Upper lobe of right lung (tissue), 1 donor: ENCODE results near the gene ATP2A1. TPM values are rescaled to one million over a fixed set of nuclear protein-coding genes. Genes with fewer than 3 reads are reported as not detected.

Source experiments
- ATAC-seq: fragments of 200-7000 bp; cut with Tn5 transposase; one replicate; pipeline ENCODE4 v1.9.1; 2020; ENCODE audit warnings: mild to moderate bottlenecking, moderate library complexity
- DNase-seq: peaks from one replicate; pipeline ENCODE4 v3.0.0-alpha.2; 2020
- H3K27ac ChIP-seq: fragments of 200-600 bp; one replicate; pipeline ENCODE4 v1.8.0; 2022
- H3K27me3 ChIP-seq: fragments of 200-600 bp; one replicate; pipeline ENCODE4 v1.8.0; 2022; ENCODE audit warnings: mild to moderate bottlenecking
- H3K36me3 ChIP-seq: fragments of 200-600 bp; one replicate; pipeline ENCODE4 v1.8.0; 2022
- H3K4me1 ChIP-seq: fragments of 200-600 bp; one replicate; pipeline ENCODE4 v1.8.0; 2022
- H3K4me3 ChIP-seq: fragments of 200-600 bp; one replicate; pipeline ENCODE4 v1.8.0; 2022; ENCODE audit warnings: mild to moderate bottlenecking
- H3K9me3 ChIP-seq: fragments of 200-600 bp; one replicate; pipeline ENCODE4 v1.8.0; 2022
- intact Hi-C: fragments of 100-400 bp; cut with DNase I; formaldehyde crosslinking; loops from one replicate; pipeline ENCODE4 v1.11.0; 2022
- total RNA-seq: library from RNA; stranded (reverse); fragmentation: NEBNext Ultra II Directional; extraction: Animal tissue kit (Norgen Biotek cat#: 25700); gene quantifications from one replicate; pipeline ENCODE4 v1.2.1, GENCODE V29; 2021
- TF ChIP-seq, protein P1 (sequence below): fragments of 200-600 bp; IDR thresholded peaks from one replicate; pipeline ENCODE4 v1.8.0; 2022; ENCODE audit warnings: antibody characterized with exemption
- donor health status: DM: no; HTN: yes; CAD: no; lungs with severe emphysema.

The ATP2A1 gene
- total RNA-seq, 1 donor from 2014 or later, result 0.46 TPM

DNA sequence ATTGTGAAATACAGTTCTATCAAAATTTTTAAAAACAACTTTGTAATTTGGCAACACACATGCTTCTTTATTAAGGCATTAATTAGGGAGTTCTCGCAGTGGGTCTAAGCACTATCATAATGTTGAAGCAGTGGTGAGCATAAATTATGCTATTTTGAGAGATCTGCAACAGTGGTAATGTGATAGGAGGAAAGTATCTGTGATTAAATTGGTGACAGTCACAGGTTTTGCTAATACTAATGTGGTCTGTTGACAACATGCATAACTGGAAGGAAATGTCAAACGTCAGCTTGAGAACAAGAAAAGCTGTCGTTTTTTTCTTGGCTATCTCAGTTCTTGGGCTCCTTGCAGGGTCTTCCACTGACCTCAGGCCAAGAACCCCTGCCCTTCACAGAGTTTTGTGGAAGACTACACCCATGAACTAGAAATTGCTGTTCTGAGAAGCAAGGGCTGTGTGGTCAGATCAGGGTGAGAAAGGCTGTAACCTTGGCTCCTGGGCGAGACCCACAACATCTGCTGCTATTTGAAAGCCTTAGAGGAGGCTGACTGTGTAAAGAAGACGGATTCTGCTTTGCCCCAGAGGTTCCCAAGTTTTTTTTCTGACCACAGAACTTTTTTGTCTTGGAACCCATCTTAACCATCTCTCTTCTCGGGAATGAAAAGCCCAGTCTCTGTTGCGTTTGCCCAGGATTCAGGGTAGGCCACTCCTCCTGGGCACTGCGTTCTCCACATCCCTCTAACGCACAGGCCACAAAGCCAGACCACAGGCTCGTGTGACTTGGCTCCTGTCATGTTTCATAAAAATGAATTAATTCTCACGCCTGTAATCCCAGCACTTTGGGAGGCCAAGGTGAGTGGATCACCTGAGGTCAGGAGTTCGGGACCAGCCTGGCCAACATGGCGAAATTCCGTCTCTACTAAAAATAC lies 13.9 kb downstream of the ATP2A1 start:
- DNase-seq (no peak), ATAC-seq (no peak)
- Histone ChIP-seq H3K27ac (no peak overlapping the region), H3K4me1 (no peaks in the 10 kb centered on the region), H3K4me3 (no peak overlapping the region), H3K27me3 (no peaks in the 10 kb centered on the region), H3K9me3 (no peaks in the 10 kb centered on the region), H3K36me3 (no peaks in the 10 kb centered on the region)
- intact Hi-C loops, result no loop called here
- TF ChIP-seq, protein P1, sequence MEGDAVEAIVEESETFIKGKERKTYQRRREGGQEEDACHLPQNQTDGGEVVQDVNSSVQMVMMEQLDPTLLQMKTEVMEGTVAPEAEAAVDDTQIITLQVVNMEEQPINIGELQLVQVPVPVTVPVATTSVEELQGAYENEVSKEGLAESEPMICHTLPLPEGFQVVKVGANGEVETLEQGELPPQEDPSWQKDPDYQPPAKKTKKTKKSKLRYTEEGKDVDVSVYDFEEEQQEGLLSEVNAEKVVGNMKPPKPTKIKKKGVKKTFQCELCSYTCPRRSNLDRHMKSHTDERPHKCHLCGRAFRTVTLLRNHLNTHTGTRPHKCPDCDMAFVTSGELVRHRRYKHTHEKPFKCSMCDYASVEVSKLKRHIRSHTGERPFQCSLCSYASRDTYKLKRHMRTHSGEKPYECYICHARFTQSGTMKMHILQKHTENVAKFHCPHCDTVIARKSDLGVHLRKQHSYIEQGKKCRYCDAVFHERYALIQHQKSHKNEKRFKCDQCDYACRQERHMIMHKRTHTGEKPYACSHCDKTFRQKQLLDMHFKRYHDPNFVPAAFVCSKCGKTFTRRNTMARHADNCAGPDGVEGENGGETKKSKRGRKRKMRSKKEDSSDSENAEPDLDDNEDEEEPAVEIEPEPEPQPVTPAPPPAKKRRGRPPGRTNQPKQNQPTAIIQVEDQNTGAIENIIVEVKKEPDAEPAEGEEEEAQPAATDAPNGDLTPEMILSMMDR, result no peak

GRCh38 chr16:28893291-28893690 lies 15.0 kb downstream of the ATP2A1 start:
- intact Hi-C loops, result no loop called here
- ATAC-seq, result no peak
- no peaks in the 10 kb centered on the region for H3K9me3 ChIP-seq

GRCh38 chr16:28895609-28896008 lies 17.3 kb downstream of the ATP2A1 start:
- H3K4me3 ChIP-seq, result no peak overlapping the region
- intact Hi-C loops, result no loop called here
- no peaks in the 10 kb centered on the region for H3K27me3 ChIP-seq
- no peaks in the 10 kb centered on the region for H3K9me3 ChIP-seq
- TF ChIP-seq, protein P1, result no peak
- no peak overlapping the region for H3K27ac ChIP-seq
- H3K4me1 ChIP-seq, result no peaks in the 10 kb centered on the region
- ATAC-seq (no peak), DNase-seq (no peak)
- no peaks in the 10 kb centered on the region for H3K36me3 ChIP-seq

More at GRCh38 chr16:28893291-28893690, 15.0 kb downstream of the ATP2A1 start:
- TF ChIP-seq, protein P1, result no peak
- H3K27ac ChIP-seq, result no peak overlapping the region
- no peaks in the 10 kb centered on the region for H3K4me1 ChIP-seq
- H3K36me3 ChIP-seq, result no peaks in the 10 kb centered on the region
- no peak overlapping the region for H3K4me3 ChIP-seq
- no peak for DNase-seq
- no peaks in the 10 kb centered on the region for H3K27me3 ChIP-seq

DNA sequence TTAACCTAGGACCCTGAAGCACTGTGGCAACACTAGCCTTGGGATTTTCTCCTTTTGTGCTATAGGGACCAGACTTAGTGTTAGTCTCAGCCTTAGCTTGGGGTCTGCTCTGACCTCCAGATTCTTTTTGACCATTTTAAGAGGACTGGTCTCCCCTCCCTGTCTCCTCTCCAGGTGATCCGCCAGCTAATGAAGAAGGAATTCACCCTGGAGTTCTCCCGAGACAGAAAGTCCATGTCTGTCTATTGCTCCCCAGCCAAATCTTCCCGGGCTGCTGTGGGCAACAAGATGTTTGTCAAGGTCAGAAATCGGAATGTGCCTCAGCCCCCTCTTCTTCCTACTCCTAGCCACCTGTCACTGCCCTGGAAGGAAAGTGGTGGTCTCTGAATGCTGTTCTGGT lies 19.5 kb downstream of the ATP2A1 start:
- TF ChIP-seq, protein P1, result no peak
- DNase-seq, result no peak
- H3K27ac ChIP-seq, result no peak overlapping the region
- no peaks in the 10 kb centered on the region for H3K4me1 ChIP-seq
- no peak overlapping the region for H3K4me3 ChIP-seq
- no peaks in the 10 kb centered on the region for H3K36me3 ChIP-seq
- ATAC-seq, result no peak
- intact Hi-C loops, result no loop called here
- H3K9me3 ChIP-seq, result no peaks in the 10 kb centered on the region
- no peaks in the 10 kb centered on the region for H3K27me3 ChIP-seq

GRCh38 chr16:28898266-28898665 lies 20.0 kb downstream of the ATP2A1 start:
- intact Hi-C loops, result no loop called here
- no peaks in the 10 kb centered on the region for H3K9me3 ChIP-seq
- DNase-seq (no peak), ATAC-seq (no peak)
- no peaks in the 10 kb centered on the region for H3K27me3 ChIP-seq
- no peaks in the 10 kb centered on the region for H3K36me3 ChIP-seq
- H3K4me1 ChIP-seq, result no peaks in the 10 kb centered on the region
- H3K27ac ChIP-seq, result no peak overlapping the region
- TF ChIP-seq, protein P1, result no peak
- H3K4me3 ChIP-seq, result no peak overlapping the region
